NAMALWA (cell line): Measurements from ENCODE around the gene ADCY10.
"Not testable (repeated sequence)": the region's sequence is repeated elsewhere in the genome, so short reads cannot be mapped to it uniquely, and the experiment has no call there.

Experiments used
- DNase-seq: peaks from one replicate; pipeline ENCODE4 v3.0.0-alpha.2; 2015; ENCODE audit warnings: low spot score

The ADCY10 gene

DNA sequence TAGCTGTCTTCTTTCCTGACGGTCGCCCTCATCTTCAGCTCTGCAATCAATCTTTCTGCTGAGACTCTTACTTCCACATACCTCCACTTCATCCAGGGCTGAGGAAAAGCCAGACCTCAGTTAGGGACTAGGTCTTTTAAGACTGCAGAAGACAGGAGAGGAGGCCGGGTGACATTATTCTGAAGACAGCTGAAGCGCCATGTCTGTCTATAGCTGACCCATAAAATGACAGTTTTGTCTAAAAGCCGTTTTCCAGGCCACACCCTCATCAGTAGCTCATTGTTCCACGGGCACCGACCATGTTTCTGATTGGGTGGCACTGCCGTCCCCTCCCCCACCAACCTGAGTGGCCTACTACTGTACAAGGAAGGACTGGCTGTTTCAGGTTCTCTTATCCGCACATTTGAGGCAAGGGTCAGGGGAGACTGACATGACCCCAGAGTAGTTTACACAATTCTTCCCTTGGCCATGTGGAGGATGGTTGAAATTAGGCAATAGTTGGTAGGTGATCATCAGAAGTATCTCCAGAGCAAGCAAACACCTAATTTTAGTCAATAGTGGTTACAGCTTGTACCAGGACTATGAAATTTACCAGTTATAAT, at the start of gene ADCY10:
ADCY10 (minus strand) TSS at position 240 of the 602 bp plus-strand sequence. CDS start 8,994 bp downstream, outside the sequence.
- DNase-seq = no peak

GRCh38 chr1:167957710-167958109, 43.8 kb upstream of the ADCY10 start:
- no peak for DNase-seq

DNA sequence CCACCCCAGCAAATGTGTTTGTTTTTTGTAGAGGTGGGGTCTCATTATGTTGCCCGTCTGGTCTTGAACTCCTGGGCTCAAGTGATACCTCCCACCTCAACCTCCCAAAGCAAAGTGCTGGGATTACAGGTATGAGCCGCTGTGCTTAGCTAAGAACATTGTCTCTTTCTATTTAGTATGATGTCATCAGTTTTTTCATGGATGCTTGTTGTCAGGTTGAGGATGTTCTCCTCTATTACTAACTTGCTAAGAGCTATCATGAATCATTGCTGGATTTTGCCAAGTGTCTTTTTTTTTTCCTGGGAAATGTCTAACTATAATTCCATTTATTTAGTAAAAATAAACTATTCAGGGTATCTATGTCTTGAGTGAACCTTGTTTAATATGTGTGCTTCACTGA, 42.0 kb upstream of the ADCY10 start:
- DNase-seq = no peak

DNA sequence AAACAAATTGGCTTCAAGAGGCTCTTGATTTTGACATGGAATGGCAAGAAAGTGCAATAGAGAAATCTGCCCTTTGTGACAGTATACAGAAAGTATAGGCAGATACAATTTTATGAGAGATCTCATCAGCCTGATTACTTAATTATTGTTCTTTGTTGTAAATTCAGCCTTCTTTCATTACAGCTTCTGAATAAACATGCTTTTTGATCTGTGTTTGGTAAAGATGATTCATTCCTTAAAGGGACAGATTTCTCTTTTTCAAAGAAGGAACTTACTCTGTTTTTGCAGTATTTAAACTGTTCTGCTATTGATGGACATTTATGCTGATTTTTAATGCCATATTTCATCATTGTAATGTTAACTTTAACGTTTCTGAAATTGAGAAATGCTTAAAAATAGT, 36.6 kb upstream of the ADCY10 start:
- DNase-seq = no peak

GRCh38 chr1:167949785-167950184, 35.9 kb upstream of the ADCY10 start:
- no peak for DNase-seq

GRCh38 chr1:167947733-167948132, 33.8 kb upstream of the ADCY10 start:
- DNase-seq = no peak

- no peak for DNase-seq
Observed at GRCh38 chr1:167943541-167943940, 29.6 kb upstream of the ADCY10 start.

DNA sequence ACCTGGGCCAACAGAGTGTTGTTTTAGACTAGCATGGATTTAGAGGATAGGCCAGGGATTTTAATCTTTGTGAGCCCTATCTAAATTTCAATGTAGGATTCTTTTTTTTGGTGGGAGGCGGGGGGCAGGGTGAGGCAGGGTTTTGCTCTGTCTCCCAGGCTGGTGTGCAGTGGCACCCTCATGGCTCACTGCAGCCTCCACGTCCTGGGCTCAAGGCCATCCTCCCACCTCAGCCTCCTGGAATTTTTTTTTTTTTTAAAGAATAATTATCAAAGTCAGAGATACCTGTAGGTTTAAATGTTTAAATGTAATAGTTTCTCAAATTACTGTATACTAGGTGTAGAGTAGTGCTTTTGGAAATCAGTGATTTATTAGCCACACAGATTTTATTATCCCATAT, 26.3 kb upstream of the ADCY10 start:
- no peak for DNase-seq

- peak; percentile 49 for DNase-seq
Observed at GRCh38 chr1:167938080-167938636, 24.2 kb upstream of the ADCY10 start.

- DNase-seq = no peak
Observed at GRCh38 chr1:167937709-167938010, 23.7 kb upstream of the ADCY10 start.

DNA sequence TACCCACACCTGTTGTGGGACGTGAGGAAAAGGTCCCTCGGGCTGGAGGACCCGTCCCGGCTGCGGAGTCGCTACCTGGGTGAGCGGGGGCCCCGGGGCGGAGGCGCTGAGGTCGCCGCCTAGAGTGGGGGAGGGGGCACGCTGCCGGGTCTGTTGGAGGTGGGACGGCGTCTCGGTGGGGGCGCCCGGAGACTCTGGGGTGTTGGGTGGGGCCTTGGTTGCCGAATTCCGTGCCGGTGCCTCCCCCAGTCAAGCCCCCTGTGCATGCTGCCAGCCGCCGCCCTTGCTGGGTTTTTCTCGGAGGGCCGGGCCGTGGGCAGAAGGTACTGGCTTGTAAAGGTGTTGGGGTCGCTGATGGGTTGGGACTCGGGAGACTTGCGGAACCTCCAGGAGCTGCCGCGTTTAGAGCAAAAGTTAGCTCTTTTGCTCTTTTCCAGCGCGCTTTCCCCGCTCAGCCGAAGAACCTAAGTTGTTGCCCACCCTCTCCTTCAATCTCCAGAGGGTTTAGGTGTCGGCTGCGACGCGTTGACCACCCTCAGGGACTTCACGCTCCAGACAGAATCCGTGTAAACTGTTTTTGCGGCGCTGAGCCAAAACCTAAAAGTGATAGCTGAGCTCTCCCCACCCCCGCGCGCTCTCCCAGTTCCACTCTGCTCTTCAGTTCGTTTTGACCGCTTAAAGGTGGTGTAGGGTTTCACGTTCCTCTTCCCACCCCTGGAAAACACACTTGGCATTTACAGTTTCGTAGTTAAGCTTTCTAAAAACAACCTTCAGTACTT, 23.2 kb upstream of the ADCY10 start, which contains the start of gene MPC2:
MPC2 (minus strand) TSS at position 143 of the 779 bp plus-strand sequence. CDS start 1,231 bp downstream, outside the sequence.
- DNase-seq = peak; percentile 82

DNA sequence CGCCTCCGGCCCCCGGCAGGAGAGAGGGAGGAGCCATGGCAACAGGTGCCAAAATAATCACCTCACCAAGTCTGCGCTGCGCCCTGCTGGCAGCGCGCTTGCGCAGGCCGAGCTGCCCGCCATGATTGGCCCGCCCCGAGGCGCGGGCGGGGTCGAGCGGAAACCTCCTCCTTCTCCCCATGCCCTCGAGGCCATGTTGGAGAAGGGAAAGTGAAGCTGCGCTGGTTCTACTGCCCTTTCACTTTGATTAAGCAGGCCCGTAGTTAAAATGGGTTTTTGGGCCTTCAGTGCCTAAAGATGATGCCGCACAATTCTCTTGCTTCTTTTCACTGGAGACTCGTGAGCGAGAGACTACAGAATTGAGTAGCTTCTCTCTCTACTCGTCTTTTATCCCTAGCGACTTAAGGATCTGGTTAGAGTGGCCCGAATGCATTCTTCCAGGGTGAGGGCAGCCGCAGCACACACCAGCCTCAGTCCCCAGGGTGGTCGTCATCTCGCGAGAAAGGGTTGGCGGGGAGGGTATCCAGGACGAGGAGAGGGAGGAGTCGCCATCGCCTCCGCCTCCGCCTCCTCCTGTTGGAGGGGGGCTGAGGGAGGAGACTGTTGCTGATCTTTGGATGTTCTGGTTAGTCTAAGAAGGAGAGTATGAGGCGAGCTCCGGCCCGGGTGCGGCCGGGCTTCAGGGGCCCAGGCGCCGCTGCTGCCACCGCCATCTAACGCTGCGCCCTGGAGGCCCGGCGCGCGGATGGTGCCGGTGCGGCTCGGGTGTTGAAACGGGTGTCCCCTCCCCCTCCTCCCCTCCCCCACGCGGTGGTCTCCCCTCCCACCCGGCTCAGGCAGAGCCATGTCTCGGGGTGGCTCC, 22.4 kb upstream of the ADCY10 start, which contains the start of gene DCAF6:
DCAF6 (plus strand) TSS at position 616 of the 862 bp plus-strand sequence; CDS start at position 845, 229 bp downstream.
- DNase-seq = peak; percentile 100

GRCh38 chr1:167935216-167936067, 21.5 kb upstream of the ADCY10 start:
- peak; percentile 76 for DNase-seq

GRCh38 chr1:167934426-167935215, 20.7 kb upstream of the ADCY10 start:
- peak; percentile 74 for DNase-seq

GRCh38 chr1:167933788-167934187, 19.9 kb upstream of the ADCY10 start:
- no peak for DNase-seq

- no peak for DNase-seq
Observed at GRCh38 chr1:167929725-167930124, 15.8 kb upstream of the ADCY10 start.

DNA sequence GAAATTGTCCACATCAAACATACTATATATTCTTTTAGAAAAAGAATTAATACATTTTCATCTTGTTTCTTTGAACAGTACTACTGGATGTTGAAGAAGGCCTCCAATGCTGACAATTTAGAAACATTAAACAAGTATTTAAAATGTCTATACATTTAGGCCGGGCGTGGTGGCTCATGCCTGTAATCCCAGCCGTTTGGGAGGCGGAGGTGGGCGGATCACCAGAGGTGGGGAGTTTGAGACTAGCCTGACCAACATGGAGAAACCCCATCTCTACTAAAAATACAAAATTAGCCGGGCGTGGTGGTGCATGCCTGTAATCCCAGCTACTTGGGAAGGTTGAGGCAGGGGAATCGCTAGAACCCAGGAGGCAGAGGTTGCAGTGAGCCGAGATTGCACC, 15.0 kb upstream of the ADCY10 start:
- DNase-seq = not testable (repeated sequence)

- DNase-seq = no peak
Observed at GRCh38 chr1:167928457-167928852, 14.5 kb upstream of the ADCY10 start.

- DNase-seq = no peak
Observed at GRCh38 chr1:167927046-167927754, 13.3 kb upstream of the ADCY10 start.

DNA sequence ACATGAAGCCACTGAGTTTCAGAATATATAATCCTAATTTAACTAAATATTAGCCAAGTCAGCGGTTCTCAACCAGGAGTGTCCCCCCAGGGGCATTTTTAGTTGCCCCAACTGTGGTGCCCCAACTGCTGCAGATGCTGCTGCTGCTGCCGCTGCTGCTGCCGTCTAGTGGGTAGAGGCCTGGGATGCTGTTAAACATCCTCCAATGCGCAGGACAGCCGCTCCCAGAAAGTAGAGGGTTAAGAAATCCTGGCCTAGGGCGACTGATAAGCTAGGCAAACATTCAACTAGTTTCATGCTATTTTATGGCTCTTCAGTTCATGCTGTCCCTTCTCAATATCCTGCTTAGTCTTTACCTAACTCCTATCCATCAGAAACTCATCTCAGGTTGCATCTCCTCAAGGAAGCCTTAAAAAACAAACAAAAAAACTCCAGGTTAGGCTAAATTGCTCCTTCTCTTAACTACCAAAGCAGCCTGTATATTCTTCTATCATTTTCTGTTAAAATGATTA, 12.6 kb upstream of the ADCY10 start:
- DNase-seq = no peak
